Activated CD4-positive, alpha-beta T cell treated with anti-CD3 and anti-CD28 coated beads, Interleukin-2, amount 50 U/mL, for 16 hours (primary cell): ENCODE measurements around the gene BMP7.
"Not testable (repeated sequence)": the region's sequence is repeated elsewhere in the genome, so short reads cannot be mapped to it uniquely, and the experiment has no call there.

Source experiments
- DNase-seq: peaks from one replicate; pipeline ENCODE4 v3.0.0-alpha.2; 2020

The BMP7 gene

DNA sequence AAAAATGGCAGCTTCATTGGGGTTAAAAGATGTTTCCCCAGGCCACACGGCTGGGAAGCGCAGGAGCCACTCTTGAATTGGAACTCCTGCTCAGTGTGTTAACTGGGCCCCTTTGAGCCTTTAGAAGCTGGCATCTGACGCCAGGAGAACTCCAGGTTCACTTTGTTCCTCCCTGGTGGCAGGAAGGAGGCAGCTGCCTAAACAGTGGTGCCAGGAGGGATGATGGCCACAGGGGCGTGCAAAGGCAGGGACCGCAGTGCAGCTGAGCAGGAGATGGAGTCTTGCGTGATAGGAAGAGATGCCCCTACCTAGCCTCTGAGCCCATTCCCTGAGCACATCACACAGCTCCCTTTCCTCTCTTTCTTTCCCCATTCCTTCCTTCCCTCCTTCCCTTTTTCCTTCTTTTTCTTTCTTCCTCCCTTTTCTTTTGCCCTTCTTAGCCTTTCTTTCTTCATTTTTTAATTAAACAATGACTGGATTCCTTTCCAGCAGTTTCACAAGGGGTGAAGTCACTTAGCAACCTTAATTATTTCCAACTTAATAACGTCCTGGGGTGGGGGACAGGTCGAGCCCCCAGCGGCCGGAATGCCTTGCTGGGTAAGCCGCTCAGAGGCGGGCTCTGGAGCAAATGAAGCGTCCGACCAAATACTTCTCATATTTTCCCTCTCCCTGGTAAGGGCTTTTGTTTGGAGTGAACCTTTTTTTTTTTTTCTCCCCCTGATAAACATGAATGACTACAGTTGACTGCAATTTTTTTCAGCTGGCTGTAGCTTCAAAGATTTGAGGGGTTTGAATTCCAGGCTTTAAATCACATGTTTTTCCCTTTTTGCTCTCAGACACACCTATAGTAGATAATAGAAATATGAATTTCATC, 20.8 kb upstream of the BMP7 start:
- DNase-seq = no peak

DNA sequence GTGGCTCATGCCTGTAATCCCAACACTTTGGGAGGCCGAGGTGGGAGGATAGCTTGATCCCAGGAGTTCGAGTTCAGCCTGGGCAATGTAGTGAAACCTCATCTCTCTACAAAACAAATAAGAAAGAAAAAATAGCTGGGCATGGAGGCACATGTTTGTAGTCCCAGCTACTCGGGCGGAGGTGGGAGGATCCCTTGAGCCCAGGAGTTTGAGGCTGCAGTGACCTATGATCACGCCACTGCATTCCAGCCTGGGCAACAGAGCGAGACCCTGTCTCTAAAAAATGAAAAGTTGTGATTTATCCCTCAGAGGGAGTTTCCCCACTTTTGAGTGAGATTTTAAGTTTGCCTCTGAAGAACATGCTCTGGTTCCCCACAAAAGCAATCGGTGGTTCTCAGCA, 17.4 kb upstream of the BMP7 start:
- DNase-seq = no peak

DNA sequence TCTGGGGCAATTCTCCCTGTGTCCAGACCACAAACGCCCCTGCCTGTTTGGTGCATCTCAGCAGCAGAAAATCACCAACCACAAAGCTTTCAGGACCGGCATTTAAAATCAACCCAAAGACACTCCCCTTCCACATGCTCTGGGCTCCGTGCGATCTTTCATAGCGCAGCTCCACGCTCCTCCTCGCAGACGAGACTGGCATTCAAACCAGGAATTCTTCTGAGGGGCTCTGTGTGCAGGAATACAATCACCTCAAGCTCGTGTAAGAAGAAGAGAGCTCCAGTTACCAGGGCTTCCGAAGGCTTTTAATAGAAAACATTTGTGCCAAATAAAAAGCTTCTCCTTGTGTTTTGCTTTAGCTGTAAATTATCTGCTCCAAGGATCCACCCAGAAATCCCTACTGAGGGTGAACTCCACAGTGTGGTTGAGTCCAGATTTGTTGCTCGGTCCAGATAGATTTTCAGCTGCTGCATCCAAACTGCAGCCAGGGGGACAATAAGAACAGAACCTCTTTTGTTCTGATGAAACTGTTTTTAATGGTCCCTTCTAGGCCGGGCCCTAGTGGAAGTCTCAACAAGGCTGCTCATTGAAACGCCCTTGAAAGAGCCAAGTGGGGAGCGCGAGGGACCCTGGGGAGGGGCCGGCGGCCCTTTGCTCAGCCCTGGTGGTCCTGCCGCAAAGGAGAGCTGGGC, 16.4 kb upstream of the BMP7 start:
- no peak for DNase-seq

DNA sequence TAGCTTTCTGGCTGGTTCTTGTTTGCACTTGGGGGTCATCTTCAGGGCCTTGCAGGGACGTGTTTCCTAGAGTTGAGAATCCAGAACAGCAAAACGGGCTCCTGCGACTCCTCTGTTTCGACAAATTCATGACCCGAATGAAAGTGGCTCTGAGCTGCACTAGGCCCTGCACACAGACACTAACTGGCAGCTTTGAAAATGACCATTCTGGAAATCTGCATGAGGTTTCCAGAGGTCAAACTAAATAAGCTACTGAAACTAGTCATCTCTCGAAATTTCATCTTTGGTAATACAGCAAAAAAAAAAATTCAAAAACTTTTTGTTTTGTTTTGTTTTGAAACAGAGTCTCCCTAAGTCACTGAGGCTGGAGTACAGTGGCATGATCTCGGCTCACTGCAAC, 15.5 kb upstream of the BMP7 start:
- DNase-seq = no peak

GRCh38 chr20:57280221-57280620, 13.8 kb upstream of the BMP7 start:
- DNase-seq = no peak

GRCh38 chr20:57279548-57279947, 13.1 kb upstream of the BMP7 start:
- DNase-seq = not testable (repeated sequence)

DNA sequence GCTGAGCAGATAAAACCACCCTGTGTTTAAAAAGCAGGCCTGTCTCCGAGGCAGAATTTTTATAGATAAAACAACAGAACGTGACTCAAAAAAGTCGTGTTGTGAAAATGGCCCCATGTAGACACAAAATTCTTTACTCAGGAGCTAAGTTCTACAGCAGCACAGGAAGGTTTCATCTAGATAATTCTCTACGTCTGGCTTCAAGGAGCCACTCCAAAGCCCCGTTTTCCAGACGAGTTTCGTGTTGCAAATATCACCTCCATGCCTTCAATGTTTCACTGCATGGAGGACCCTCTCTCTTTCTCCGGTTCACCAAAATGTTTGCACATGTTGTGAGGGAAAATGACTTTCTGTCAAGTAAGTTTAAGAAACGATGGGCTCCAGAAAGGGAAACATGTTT, 12.0 kb upstream of the BMP7 start:
- DNase-seq = no peak

GRCh38 chr20:57277398-57278105, 11.1 kb upstream of the BMP7 start:
- DNase-seq = no peak

- no peak for DNase-seq
Observed at GRCh38 chr20:57276221-57276620, 9.8 kb upstream of the BMP7 start.

- no peak for DNase-seq
Observed at GRCh38 chr20:57275813-57276212, 9.4 kb upstream of the BMP7 start.

- DNase-seq = no peak
Observed at GRCh38 chr20:57275334-57275733, 8.9 kb upstream of the BMP7 start.

DNA sequence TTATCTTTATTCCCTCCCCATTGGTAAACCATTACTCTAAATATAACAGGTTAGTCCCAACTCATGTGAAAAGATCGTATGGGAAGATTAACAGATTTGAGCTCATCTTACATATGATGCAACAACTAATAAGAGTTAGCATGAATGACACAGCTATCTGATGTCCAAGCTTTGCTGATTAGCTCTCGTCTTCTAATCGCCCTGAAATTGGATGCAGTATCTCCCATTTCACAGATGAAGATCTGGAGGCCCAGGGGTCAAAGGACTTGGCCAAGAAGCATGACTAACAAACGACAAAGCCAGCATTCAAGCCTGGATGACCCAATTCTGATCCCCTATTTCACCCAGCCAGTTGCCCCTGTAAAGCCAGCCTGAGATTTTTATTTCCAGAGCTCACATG, 8.4 kb upstream of the BMP7 start:
- no peak for DNase-seq

DNA sequence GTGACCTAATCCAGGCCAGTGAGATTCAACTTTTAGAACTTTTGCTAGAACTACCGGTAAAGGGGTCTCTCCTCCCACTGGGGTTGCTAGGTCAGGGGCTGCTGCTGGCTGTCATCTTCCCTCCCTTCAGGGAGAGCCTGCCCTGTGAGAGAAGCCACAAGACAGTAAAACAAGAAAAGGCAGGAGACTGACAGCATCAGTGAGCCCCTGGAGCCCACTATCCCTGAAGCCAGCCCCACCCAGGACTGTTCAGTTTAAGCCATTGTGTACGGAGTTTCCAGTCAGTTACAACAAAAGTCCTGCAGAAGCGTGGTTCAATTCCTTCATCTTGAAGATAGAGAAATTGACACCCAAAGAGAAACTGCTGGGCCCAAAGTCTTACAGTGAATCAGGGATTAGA, 7.9 kb upstream of the BMP7 start:
- no peak for DNase-seq

GRCh38 chr20:57272883-57273535, 6.6 kb upstream of the BMP7 start:
- no peak for DNase-seq

- no peak for DNase-seq
Observed at GRCh38 chr20:57270204-57270984, 4.0 kb upstream of the BMP7 start.

DNA sequence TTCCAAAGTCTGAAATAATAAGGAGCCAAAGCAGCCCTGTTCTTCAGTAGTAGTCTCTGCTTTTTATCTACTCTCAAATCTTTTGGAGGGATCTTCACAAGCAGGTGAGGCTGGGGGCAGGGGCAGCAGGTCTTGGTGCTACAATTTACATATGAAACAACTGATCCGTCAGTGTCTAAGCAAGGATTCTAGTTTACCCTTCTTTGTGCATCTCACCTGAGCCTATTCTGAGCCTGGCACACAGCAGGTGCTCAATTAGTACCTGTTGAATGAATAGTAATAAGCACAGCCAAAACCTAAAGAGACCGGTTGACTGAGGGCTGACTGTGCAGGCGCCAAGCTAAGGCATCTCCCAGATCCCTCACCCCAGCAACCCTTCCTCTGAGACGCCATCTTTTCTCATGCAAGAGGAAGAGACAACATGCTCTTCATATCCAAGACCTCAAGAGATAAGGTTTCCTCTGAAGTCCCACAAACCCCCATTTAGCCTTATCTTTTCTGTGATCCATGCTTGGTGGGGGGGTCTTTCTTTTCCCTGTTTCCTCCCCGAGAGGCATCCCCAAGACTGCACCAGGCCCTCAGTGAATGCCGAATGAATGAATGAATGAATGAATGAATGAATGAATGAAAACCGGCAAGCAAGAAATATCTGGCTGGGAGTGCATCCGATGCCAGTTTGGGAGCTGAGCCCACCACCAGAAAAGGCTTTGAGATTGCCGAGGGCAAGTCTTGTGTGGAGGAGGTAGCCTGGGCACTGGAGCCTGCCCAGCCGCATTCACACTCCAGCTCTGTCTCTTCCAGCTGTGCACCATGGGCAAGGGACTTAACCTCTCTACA, 2.9 kb upstream of the BMP7 start:
- DNase-seq = no peak

GRCh38 chr20:57268399-57269076, 2.1 kb upstream of the BMP7 start:
- no peak for DNase-seq

- DNase-seq = no peak
Observed at GRCh38 chr20:57267158-57267821, 849 bp upstream of the BMP7 start.

GRCh38 chr20:57265997-57266290, 497 bp downstream of the BMP7 start:
- DNase-seq = no peak

- DNase-seq = no peak
Observed at GRCh38 chr20:57265336-57265996, 975 bp downstream of the BMP7 start.
